ENCODE results near the gene MUC5B. TPM values are rescaled to one million over a fixed set of nuclear protein-coding genes. Genes with fewer than 3 reads are reported as not detected.
"Not testable (repeated sequence)": the region's sequence is repeated elsewhere in the genome, so short reads cannot be mapped to it uniquely, and the experiment has no call there.

MUC5B gene
- total RNA-seq, 1 experiment from 2014 or later: not detected

DNA sequence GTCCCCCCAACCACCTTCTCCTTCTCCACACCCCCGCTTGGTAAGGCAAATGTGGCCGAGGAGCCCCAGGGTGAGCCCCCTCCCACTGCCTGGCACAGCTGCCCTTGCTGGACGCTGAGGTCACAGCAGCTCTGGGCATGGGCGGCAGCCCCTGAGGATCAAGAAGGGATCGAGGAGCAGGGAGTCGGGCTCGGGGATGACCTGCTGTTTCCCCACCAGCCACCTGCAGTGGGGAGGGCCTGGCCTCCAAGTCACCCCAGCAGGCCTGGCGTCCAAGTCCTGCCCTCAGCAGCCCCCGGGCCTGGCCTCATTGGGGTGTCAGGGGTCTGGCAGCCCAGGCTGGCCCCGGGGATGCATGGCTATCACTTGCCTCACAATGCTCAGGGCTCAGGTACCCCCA, 41.4 kb upstream of the MUC5B start:
- Mint-ChIP-seq H3K36me3 (ENCODE audit: insufficient read depth, unreplicated experiment) (no peaks in the 10 kb centered on the region), H3K27me3 (ENCODE audit: insufficient read depth, unreplicated experiment) (no peaks in the 10 kb centered on the region), H3K9me3 (ENCODE audit: unreplicated experiment) (no peaks in the 10 kb centered on the region), H3K27ac (ENCODE audit: low read depth, unreplicated experiment) (no peak overlapping the region), H3K4me3 (ENCODE audit: unreplicated experiment) (no peak overlapping the region), H3K4me1 (ENCODE audit: insufficient read depth, unreplicated experiment) (no peaks in the 10 kb centered on the region)
- no TSS peak for BruUV-seq (replicated peaks)
- ChIA-PET CTCF (interaction anchor here (0.6 kb wide), 1 partner anchor 21 kb away, joined by 3 read pairs; no protein-coding TSS in a partner anchor), POLR2A (no interaction called here)
- TF ChIP-seq, protein P1, sequence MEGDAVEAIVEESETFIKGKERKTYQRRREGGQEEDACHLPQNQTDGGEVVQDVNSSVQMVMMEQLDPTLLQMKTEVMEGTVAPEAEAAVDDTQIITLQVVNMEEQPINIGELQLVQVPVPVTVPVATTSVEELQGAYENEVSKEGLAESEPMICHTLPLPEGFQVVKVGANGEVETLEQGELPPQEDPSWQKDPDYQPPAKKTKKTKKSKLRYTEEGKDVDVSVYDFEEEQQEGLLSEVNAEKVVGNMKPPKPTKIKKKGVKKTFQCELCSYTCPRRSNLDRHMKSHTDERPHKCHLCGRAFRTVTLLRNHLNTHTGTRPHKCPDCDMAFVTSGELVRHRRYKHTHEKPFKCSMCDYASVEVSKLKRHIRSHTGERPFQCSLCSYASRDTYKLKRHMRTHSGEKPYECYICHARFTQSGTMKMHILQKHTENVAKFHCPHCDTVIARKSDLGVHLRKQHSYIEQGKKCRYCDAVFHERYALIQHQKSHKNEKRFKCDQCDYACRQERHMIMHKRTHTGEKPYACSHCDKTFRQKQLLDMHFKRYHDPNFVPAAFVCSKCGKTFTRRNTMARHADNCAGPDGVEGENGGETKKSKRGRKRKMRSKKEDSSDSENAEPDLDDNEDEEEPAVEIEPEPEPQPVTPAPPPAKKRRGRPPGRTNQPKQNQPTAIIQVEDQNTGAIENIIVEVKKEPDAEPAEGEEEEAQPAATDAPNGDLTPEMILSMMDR (IDR thresholded peaks at IDR 0.05; ENCODE audit: unreplicated experiment): no peak
- no peak for DNase-seq (ENCODE audit: unreplicated experiment)
- intact Hi-C loops (cut with micrococcal nuclease): no loop called here

GRCh38 chr11:1181853-1182535, 40.9 kb upstream of the MUC5B start:
- no peak for DNase-seq (ENCODE audit: unreplicated experiment)
- CTCF ChIA-PET: no interaction called here
- no TSS peak for BruUV-seq (replicated peaks)
- Mint-ChIP-seq H3K4me1 (ENCODE audit: insufficient read depth, unreplicated experiment) (no peaks in the 10 kb centered on the region), H3K4me3 (ENCODE audit: unreplicated experiment) (no peak overlapping the region), H3K9me3 (ENCODE audit: unreplicated experiment) (no peaks in the 10 kb centered on the region), H3K36me3 (ENCODE audit: insufficient read depth, unreplicated experiment) (no peaks in the 10 kb centered on the region), H3K27ac (ENCODE audit: low read depth, unreplicated experiment) (no peak overlapping the region), H3K27me3 (ENCODE audit: insufficient read depth, unreplicated experiment) (no peaks in the 10 kb centered on the region)
- intact Hi-C loops (cut with micrococcal nuclease): no loop called here
- TF ChIP-seq, protein P1 (IDR thresholded peaks at IDR 0.05; ENCODE audit: unreplicated experiment): no peak
- POLR2A ChIA-PET: no interaction called here

DNA sequence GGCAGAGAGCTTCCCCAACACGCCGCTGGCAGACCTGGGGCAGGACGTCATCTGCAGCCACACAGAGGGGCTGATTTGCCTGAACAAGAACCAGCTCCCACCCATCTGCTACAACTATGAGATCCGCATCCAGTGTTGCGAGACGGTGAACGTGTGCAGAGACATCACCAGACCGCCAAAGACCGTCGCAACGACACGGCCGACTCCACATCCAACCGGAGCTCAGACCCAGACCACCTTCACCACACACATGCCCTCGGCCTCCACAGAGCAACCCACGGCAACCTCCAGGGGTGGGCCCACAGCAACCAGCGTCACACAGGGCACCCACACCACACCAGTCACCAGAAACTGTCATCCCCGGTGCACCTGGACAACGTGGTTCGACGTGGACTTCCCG, 38.7 kb upstream of the MUC5B start:
- H3K36me3 Mint-ChIP-seq (ENCODE audit: insufficient read depth, unreplicated experiment); DNase-seq (ENCODE audit: unreplicated experiment); H3K4me3 Mint-ChIP-seq (ENCODE audit: unreplicated experiment); intact Hi-C loops (cut with micrococcal nuclease); CTCF ChIA-PET; H3K4me1 Mint-ChIP-seq (ENCODE audit: insufficient read depth, unreplicated experiment); H3K27me3 Mint-ChIP-seq (ENCODE audit: insufficient read depth, unreplicated experiment); H3K27ac Mint-ChIP-seq (ENCODE audit: low read depth, unreplicated experiment); POLR2A ChIA-PET; BruUV-seq (replicated peaks); H3K9me3 Mint-ChIP-seq (ENCODE audit: unreplicated experiment): not testable (repeated sequence)

DNA sequence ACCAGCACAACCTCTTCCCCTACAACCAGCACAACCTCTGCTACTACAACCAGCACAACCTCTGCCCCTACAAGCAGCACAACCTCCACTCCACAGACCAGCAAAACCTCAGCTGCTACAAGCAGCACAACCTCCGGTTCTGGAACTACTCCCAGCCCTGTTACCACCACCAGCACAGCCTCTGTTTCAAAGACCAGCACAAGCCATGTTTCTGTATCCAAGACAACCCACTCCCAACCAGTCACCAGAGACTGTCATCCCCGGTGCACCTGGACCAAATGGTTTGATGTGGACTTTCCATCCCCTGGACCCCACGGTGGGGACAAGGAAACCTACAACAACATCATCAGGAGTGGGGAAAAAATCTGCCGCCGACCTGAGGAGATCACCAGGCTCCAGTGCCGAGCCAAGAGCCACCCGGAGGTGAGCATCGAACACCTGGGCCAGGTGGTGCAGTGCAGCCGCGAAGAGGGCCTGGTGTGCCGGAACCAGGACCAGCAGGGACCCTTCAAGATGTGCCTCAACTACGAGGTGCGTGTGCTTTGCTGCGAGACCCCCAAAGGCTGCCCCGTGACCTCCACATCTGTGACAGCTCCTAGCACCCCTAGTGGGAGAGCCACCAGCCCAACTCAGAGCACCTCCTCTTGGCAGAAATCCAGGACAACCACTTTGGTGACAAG, 34.3 kb upstream of the MUC5B start:
- DNase-seq (ENCODE audit: unreplicated experiment); CTCF ChIA-PET; H3K27ac Mint-ChIP-seq (ENCODE audit: low read depth, unreplicated experiment); H3K9me3 Mint-ChIP-seq (ENCODE audit: unreplicated experiment); H3K4me1 Mint-ChIP-seq (ENCODE audit: insufficient read depth, unreplicated experiment); H3K36me3 Mint-ChIP-seq (ENCODE audit: insufficient read depth, unreplicated experiment); H3K4me3 Mint-ChIP-seq (ENCODE audit: unreplicated experiment); H3K27me3 Mint-ChIP-seq (ENCODE audit: insufficient read depth, unreplicated experiment); intact Hi-C loops (cut with micrococcal nuclease); BruUV-seq (replicated peaks): not testable (repeated sequence)
- POLR2A ChIA-PET: interaction anchor here (0.7 kb wide), 1 partner anchor 177 kb away, joined by 4 read pairs; no protein-coding TSS in a partner anchor

DNA sequence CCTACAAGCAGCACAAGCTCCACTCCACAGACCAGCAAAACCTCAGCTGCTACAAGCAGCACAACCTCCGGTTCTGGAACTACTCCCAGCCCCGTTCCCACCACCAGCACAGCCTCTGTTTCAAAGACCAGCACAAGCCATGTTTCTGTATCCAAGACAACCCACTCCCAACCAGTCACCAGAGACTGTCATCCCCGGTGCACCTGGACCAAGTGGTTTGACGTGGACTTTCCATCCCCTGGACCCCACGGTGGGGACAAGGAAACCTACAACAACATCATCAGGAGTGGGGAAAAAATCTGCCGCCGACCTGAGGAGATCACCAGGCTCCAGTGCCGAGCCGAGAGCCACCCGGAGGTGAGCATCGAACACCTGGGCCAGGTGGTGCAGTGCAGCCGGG, 33.0 kb upstream of the MUC5B start:
- DNase-seq (ENCODE audit: unreplicated experiment); H3K4me1 Mint-ChIP-seq (ENCODE audit: insufficient read depth, unreplicated experiment); POLR2A ChIA-PET; BruUV-seq (replicated peaks); intact Hi-C loops (cut with micrococcal nuclease); H3K36me3 Mint-ChIP-seq (ENCODE audit: insufficient read depth, unreplicated experiment); H3K4me3 Mint-ChIP-seq (ENCODE audit: unreplicated experiment); H3K9me3 Mint-ChIP-seq (ENCODE audit: unreplicated experiment); H3K27ac Mint-ChIP-seq (ENCODE audit: low read depth, unreplicated experiment); H3K27me3 Mint-ChIP-seq (ENCODE audit: insufficient read depth, unreplicated experiment): not testable (repeated sequence)
- CTCF ChIA-PET: interaction anchor here (0.6 kb wide), 1 partner anchor 360 kb away, joined by 5 read pairs; no protein-coding TSS in a partner anchor

- intact Hi-C loops (cut with micrococcal nuclease); H3K4me1 Mint-ChIP-seq (ENCODE audit: insufficient read depth, unreplicated experiment); H3K36me3 Mint-ChIP-seq (ENCODE audit: insufficient read depth, unreplicated experiment); BruUV-seq (replicated peaks); H3K4me3 Mint-ChIP-seq (ENCODE audit: unreplicated experiment); DNase-seq (ENCODE audit: unreplicated experiment); CTCF ChIA-PET; H3K27me3 Mint-ChIP-seq (ENCODE audit: insufficient read depth, unreplicated experiment); H3K27ac Mint-ChIP-seq (ENCODE audit: low read depth, unreplicated experiment); H3K9me3 Mint-ChIP-seq (ENCODE audit: unreplicated experiment): not testable (repeated sequence)
- POLR2A ChIA-PET: interaction anchor here (0.7 kb wide), 1 partner anchor 31 kb away, joined by 3 read pairs; no protein-coding TSS in a partner anchor
Observed at GRCh38 chr11:1191786-1192470, 30.9 kb upstream of the MUC5B start.

All from MCF 10A (cell line).